ENCODE data around the gene DCBLD1. TPM values are rescaled to one million over a fixed set of nuclear protein-coding genes. Genes with fewer than 3 reads are reported as not detected.

Gene DCBLD1
- 13.2 and 65.3 TPM in 2 replicates for total RNA-seq (ENCODE audit: low replicate concordance)

DNA sequence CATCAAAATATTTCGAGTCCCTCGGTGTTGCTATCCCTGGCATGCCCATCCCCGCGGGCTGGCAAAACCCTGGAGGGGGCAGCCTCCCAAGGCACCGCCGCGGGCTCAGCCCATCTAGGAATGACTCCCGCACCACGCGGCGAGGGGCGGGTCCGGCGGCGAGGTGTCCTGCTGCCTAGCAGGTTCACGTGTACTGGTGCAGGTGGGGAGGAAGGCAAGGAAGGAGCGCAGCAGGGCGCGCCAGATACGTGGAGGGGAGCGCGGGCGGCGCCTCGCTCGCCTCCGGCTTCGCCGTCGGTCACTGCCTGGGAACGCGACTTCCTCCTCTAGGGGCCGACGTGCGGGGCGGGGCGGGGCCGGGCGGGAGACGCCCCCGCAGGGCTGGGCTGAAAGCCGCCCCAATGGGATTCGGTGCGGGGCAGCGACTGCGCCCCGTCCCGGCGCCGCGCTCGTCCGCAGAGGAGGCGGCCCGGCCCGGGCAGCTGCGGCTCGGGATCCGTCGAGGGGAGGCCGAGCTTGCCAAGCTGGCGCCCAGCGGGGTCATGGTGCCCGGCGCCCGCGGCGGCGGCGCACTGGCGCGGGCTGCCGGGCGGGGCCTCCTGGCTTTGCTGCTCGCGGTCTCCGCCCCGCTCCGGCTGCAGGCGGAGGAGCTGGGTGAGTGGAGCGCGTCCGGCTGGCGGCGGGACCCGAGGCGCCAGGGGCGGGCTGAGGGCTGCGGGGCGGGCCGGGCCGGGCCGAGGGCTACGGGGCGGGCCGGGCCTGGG lies at the start of gene DCBLD1:
Gene DCBLD1 (plus strand): TSS at position 435 of the 764 bp plus-strand sequence. CDS start 108 bp downstream, at position 543.

Other genes with a start within 250 kb of the DCBLD1 start
- not detected in 2 replicates for gene VGLL2, start 217.1 kb upstream of the DCBLD1 start, total RNA-seq (ENCODE audit: low replicate concordance)
- under 0.01 TPM in 2 replicates for gene ROS1, start 56.7 kb upstream of the DCBLD1 start, total RNA-seq (ENCODE audit: low replicate concordance)
- gene GOPC, start 119.8 kb downstream of the DCBLD1 start, total RNA-seq (ENCODE audit: low replicate concordance) = 23.6 and 46.5 TPM in 2 replicates
- 8.2 and 16.5 TPM in 2 replicates for gene NUS1, start 192.8 kb downstream of the DCBLD1 start, total RNA-seq (ENCODE audit: low replicate concordance)